DMS 273 treated with DMSO at 0.1 percent for 48 hours (cell line): Measurements from ENCODE around the gene SOX1.

Experiments used
- DNase-seq: peaks from one replicate; lab custom pipeline; 2025; lab: John Stamatoyannopoulos, UW

Gene SOX1

GRCh38 chr13:112106478-112107141 lies 39.7 kb downstream of the SOX1 start:
- DNase-seq = no peak

GRCh38 chr13:112107289-112107688 lies 40.3 kb downstream of the SOX1 start:
- DNase-seq = no peak

- no peak for DNase-seq
Observed at GRCh38 chr13:112110479-112110878, 43.5 kb downstream of the SOX1 start.

- no peak for DNase-seq
Observed at GRCh38 chr13:112111239-112111857, 44.4 kb downstream of the SOX1 start.

GRCh38 chr13:112112534-112113276 lies 45.8 kb downstream of the SOX1 start:
- DNase-seq = no peak

- DNase-seq = no peak
Observed at GRCh38 chr13:112113348-112113747, 46.4 kb downstream of the SOX1 start.

- no peak for DNase-seq
Observed at GRCh38 chr13:112113851-112114250, 46.9 kb downstream of the SOX1 start.

- DNase-seq = no peak
Observed at GRCh38 chr13:112114391-112114790, 47.4 kb downstream of the SOX1 start.

GRCh38 chr13:112115403-112116091 lies 48.6 kb downstream of the SOX1 start:
- no peak for DNase-seq

GRCh38 chr13:112116187-112116950 lies 49.4 kb downstream of the SOX1 start:
- no peak for DNase-seq

- DNase-seq = no peak
Observed at GRCh38 chr13:112117258-112117954, 50.5 kb downstream of the SOX1 start.

GRCh38 chr13:112117955-112118302 lies 51.0 kb downstream of the SOX1 start:
- no peak for DNase-seq

GRCh38 chr13:112118451-112119064 lies 51.6 kb downstream of the SOX1 start:
- no peak for DNase-seq

GRCh38 chr13:112119192-112120030 lies 52.5 kb downstream of the SOX1 start:
- DNase-seq = no peak

- DNase-seq = no peak
Observed at GRCh38 chr13:112120031-112120373, 53.1 kb downstream of the SOX1 start.
